ENCODE data around the gene CEP68. TPM values are rescaled to one million over a fixed set of nuclear protein-coding genes. Genes with fewer than 3 reads are reported as not detected.

Gene CEP68
- total and polyA plus RNA-seq, 11 donors, result 6.5 to 26.8 (median 16.4) TPM

DNA sequence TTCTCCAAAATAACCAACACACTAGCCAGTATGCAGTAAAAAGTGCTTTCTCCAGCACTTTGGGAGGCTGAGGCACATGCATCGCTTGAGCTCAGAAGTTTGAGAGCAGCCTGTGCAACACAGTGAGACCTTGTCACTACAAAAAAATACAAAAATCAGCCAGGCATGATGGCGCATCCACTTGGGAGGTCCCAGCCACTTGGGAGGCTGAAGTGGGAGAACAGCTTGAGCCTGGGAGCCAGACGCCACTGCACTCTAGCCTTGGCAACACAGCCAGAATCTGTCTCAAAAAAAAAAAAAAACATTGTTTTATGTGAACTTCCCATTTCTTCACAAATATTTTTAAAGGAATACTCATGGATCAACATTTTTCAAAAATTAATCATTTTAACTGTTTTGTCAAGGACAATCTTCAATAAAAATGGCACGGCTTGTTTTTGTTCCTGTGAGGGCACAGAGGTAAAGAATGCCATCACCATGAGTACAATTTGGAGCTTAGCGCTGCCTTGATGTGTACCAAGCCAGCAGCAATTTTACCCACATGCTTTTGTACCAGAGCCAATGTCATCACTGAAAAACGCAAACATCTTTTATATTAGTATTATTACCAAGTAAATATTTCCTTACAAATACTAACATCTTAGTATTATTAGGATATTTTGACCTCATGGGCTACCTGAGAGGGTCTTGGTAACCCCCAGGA, 46.9 kb downstream of the CEP68 start:
- H3K36me3 ChIP-seq, result peaks cover 0 to 79% (median 63%) of the 10 kb centered on the region in 9 donors
- DNase-seq, result no peak
- H3K4me1 ChIP-seq, result peaks cover 0 to 38% (median 14%) of the 10 kb centered on the region in 12 donors
- TF ChIP-seq, protein P1, sequence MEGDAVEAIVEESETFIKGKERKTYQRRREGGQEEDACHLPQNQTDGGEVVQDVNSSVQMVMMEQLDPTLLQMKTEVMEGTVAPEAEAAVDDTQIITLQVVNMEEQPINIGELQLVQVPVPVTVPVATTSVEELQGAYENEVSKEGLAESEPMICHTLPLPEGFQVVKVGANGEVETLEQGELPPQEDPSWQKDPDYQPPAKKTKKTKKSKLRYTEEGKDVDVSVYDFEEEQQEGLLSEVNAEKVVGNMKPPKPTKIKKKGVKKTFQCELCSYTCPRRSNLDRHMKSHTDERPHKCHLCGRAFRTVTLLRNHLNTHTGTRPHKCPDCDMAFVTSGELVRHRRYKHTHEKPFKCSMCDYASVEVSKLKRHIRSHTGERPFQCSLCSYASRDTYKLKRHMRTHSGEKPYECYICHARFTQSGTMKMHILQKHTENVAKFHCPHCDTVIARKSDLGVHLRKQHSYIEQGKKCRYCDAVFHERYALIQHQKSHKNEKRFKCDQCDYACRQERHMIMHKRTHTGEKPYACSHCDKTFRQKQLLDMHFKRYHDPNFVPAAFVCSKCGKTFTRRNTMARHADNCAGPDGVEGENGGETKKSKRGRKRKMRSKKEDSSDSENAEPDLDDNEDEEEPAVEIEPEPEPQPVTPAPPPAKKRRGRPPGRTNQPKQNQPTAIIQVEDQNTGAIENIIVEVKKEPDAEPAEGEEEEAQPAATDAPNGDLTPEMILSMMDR (IDR thresholded peaks at IDR 0.05), result no peak
- no peak for TF ChIP-seq POLR2A (IDR thresholded peaks at IDR 0.05)
- no peak overlapping the region for H3K27ac ChIP-seq
- no peaks in the 10 kb centered on the region for H3K27me3 ChIP-seq
- intact Hi-C loops (cut with DNase I), result no loop called here
- H3K4me3 ChIP-seq, result no peak overlapping the region
- H3K9me3 ChIP-seq, result no peaks in the 10 kb centered on the region
- peak in 2 of 4 donors; percentile 23 to 48 for ATAC-seq
- WGBS, 4 donors, result 77 to 85% (median 79%) methylated on average over 6 of the region's 6 CpGs

DNA sequence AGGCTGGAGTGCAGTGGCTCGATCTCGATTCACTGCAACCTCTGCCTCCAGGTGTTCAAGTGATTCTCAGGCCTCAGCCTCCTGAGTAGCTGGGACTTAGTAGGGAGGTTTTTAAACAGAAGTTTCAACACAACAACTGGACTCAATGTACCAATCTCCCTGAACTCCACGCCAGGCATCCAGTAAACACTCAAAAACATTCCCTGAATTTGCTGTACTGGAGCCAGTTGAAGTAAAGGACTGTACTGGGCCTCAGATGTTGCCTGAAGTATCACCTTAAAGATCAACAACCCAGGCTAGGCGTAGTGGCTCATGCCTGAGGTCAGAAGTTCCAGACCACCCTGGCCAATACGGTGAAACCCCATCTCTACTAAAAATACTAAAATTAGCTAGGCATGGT, 51.3 kb downstream of the CEP68 start:
- ATAC-seq (peak in 3 of 4 donors; percentile 41 to 53 (median 45)), DNase-seq (no peak)
- H3K4me1 ChIP-seq, result peaks cover 0 to 40% (median 17%) of the 10 kb centered on the region in 12 donors
- TF ChIP-seq POLR2A (IDR thresholded peaks at IDR 0.05), result no peak
- TF ChIP-seq, protein P1 (IDR thresholded peaks at IDR 0.05), result no peak
- H3K27ac ChIP-seq, result no peak overlapping the region
- no peaks in the 10 kb centered on the region for H3K9me3 ChIP-seq
- intact Hi-C loops (cut with DNase I), result no loop called here
- WGBS, 4 donors, result 89 to 91% (median 90%) methylated on average over 5 of the region's 5 CpGs
- H3K36me3 ChIP-seq, result peaks cover 0 to 47% (median 20%) of the 10 kb centered on the region in 9 donors
- H3K4me3 ChIP-seq, result no peak overlapping the region
- H3K27me3 ChIP-seq, result no peaks in the 10 kb centered on the region

DNA sequence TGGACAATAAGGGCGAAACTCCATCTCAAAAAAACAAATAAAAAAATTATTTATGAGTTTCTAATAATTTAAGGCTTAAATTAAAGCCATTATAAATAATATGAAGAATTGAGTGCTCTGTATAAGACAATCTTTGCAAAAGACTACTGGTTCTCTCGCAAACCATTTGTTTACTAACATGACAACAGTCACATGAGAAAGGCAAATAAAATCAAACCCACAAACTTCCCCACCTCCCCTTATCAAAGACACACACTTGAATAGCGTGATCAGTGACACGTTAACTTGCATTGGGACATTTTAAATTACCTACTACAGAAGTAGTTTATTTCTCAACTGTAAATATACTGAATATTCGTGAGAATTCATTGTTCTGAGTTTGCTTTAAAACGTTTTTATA, 52.6 kb downstream of the CEP68 start:
- ATAC-seq, result no peak
- Histone ChIP-seq H3K9me3 (no peaks in the 10 kb centered on the region), H3K27me3 (no peaks in the 10 kb centered on the region), H3K36me3 (peaks cover 0 to 35% (median 8%) of the 10 kb centered on the region in 9 donors), H3K27ac (no peak overlapping the region), H3K4me3 (no peak overlapping the region), H3K4me1 (peaks cover 0 to 41% (median 15%) of the 10 kb centered on the region in 12 donors)
- TF ChIP-seq, protein P1 (IDR thresholded peaks at IDR 0.05), result no peak
- no peak for TF ChIP-seq POLR2A (IDR thresholded peaks at IDR 0.05)
- 86 to 92% (median 87%) methylated on average over 6 of the region's 6 CpGs for WGBS, 4 donors
- DNase-seq, result no peak
- intact Hi-C loops (cut with DNase I), result loop anchor here in 1 of 10 donors (2.0 kb wide), 1 partner anchor 16 kb away; no protein-coding TSS in a partner anchor

DNA sequence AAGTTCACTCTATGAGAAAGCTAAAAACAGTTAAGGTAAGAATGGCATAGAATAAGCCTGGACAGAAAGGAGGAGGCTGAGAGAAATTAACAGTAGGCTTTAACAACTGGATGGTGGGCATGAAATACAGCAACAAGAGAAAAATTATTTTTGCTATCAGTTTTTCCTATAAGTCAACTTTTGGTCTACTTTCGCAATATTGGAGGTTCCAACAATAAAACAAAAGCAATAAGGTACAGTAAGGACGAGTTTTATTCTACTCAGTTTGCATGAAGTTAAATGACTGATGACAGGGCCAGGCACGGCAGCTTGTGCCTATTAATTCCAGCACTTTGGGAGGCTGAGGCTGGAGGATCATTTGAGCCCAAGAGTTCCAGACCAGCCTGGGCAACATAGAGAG, 56.4 kb downstream of the CEP68 start:
- H3K36me3 ChIP-seq, result peaks cover 0 to 20% (median 0%) of the 10 kb centered on the region in 9 donors
- H3K27ac ChIP-seq, result no peak overlapping the region
- peaks cover 0 to 54% (median 14%) of the 10 kb centered on the region in 12 donors for H3K4me1 ChIP-seq
- ATAC-seq (no peak), DNase-seq (no peak)
- no peak overlapping the region for H3K4me3 ChIP-seq
- intact Hi-C loops (cut with DNase I), result no loop called here
- 48 to 75% (median 54%) methylated on average over 3 of the region's 3 CpGs for WGBS, 4 donors
- TF ChIP-seq, protein P1 (IDR thresholded peaks at IDR 0.05), result no peak
- TF ChIP-seq POLR2A (IDR thresholded peaks at IDR 0.05), result no peak
- H3K9me3 ChIP-seq, result no peaks in the 10 kb centered on the region
- H3K27me3 ChIP-seq, result no peaks in the 10 kb centered on the region

Data from heart left ventricle (tissue), 16 donors.